H1 (cell line): ENCODE measurements around the gene ARHGEF38. TPM values are rescaled to one million over a fixed set of nuclear protein-coding genes. Genes with fewer than 3 reads are reported as not detected.
"Not testable (repeated sequence)": the region's sequence is repeated elsewhere in the genome, so short reads cannot be mapped to it uniquely, and the experiment has no call there.

Experiments used
- CTCF ChIA-PET: fragments of 300-600 bp; sonication (Branson Sonifier 250); formaldehyde crosslinking; loops from one replicate; lab custom pipeline; 2021; ENCODE audit not compliant: partially characterized antibody; lab: Charles Lee
- POLR2A ChIA-PET: fragments of 300-600 bp; sonication (Branson Sonifier 250); formaldehyde crosslinking; loops from one replicate; lab custom pipeline; 2021; ENCODE audit warnings: inconsistent platforms; ENCODE audit not compliant: partially characterized antibody; lab: Charles Lee
- DNase-seq, 2 experiments: peaks; one replicate each; pipeline versions ENCODE4 v3.0.0 to v3.0.0-alpha.2; 2010 to 2022; ENCODE audit warnings: low spot score in 2 of 2, low read depth in 1 of 2, mixed read lengths in 1 of 2
- FAIRE-seq: peaks from 2 replicates; lab custom pipeline; 2011; peaks lifted over from hg19 to GRCh38; lab: Jason Lieb, UNC
- H2AFZ ChIP-seq: 2 replicates; pipeline ENCODE4 v1.8.1; 2012; ENCODE audit warnings: low read length, inconsistent platforms
- H2AK5ac ChIP-seq: 2 replicates; pipeline ENCODE4 v1.6.1; 2013; ENCODE audit warnings: low read depth, low read length
- H2BK120ac ChIP-seq: replicated peaks from 2 replicates; pipeline ENCODE3; 2013; ENCODE audit warnings: low read depth, low read length, inconsistent platforms
- H2BK12ac ChIP-seq: 2 replicates; pipeline ENCODE4 v1.6.1; 2013; ENCODE audit warnings: low read depth, low read length
- H2BK15ac ChIP-seq: 2 replicates; pipeline ENCODE4 v1.6.1; 2013; ENCODE audit warnings: low read length
- H2BK20ac ChIP-seq: 2 replicates; pipeline ENCODE4 v1.6.1; 2013; ENCODE audit warnings: low read length
- H2BK5ac ChIP-seq: 2 replicates; pipeline ENCODE4 v1.6.1; 2013; ENCODE audit warnings: low read depth, low read length
- H3K14ac ChIP-seq: 2 replicates; pipeline ENCODE4 v1.6.1; 2013; ENCODE audit warnings: inconsistent platforms; ENCODE audit not compliant: insufficient read length
- H3K18ac ChIP-seq: 2 replicates; pipeline ENCODE4 v1.6.1; 2013; ENCODE audit warnings: low read length; ENCODE audit errors: extremely low read depth
- H3K23ac ChIP-seq: 2 replicates; pipeline ENCODE4 v1.6.1; 2013; ENCODE audit warnings: inconsistent platforms; ENCODE audit not compliant: insufficient read length
- H3K23me2 ChIP-seq: 2 replicates; pipeline ENCODE4 v1.6.1; 2013; ENCODE audit warnings: low read depth, low read length
- H3K27ac ChIP-seq: 2 replicates; pipeline ENCODE4 v1.6.1; 2011; ENCODE audit warnings: low read depth, low read length, inconsistent platforms
- H3K27me3 ChIP-seq, 4 experiments: replicated peaks in 1 of 4; 1 replicate in 1 of 4; 2 replicates in 3 of 4; pipeline versions ENCODE4 v1.6.1 to v1.8.1; 2011 to 2013; ENCODE audit warnings: low read length in 3 of 4, mild to moderate bottlenecking in 3 of 4, inconsistent platforms in 2 of 4, mixed read lengths in 2 of 4, moderate library complexity in 1 of 4; ENCODE audit not compliant: control insufficient read depth in 3 of 4, insufficient read depth in 3 of 4; ENCODE audit errors: extremely low read depth in 1 of 4
- H3K36me3 ChIP-seq, 4 experiments: 2 replicates each; pipeline versions ENCODE4 v1.6.1 to v1.8.1; 2011 to 2013; ENCODE audit warnings: mild to moderate bottlenecking in 4 of 4, low read length in 3 of 4, moderate library complexity in 2 of 4, control low read depth in 1 of 4, inconsistent platforms in 1 of 4; ENCODE audit not compliant: insufficient read depth in 4 of 4, control insufficient read depth in 2 of 4
- H3K4ac ChIP-seq: replicated peaks from 2 replicates; pipeline ENCODE3; 2013; ENCODE audit warnings: low read length, low read depth, mixed read lengths, inconsistent platforms; ENCODE audit not compliant: insufficient read length
- H3K4me1 ChIP-seq, 4 experiments: replicated peaks in 1 of 4; 1 replicate in 1 of 4; 2 replicates in 3 of 4; pipeline versions ENCODE4 v1.6.1 to v1.8.1; 2011 to 2013; ENCODE audit warnings: low read length in 3 of 4, inconsistent platforms in 2 of 4, mixed read lengths in 1 of 4; ENCODE audit not compliant: insufficient read depth in 4 of 4, control insufficient read depth in 3 of 4
- H3K4me2 ChIP-seq, 2 experiments: 2 replicates each; pipeline versions ENCODE4 v1.6.1 to v1.8.1; 2011 to 2013; ENCODE audit warnings: low read depth in 2 of 2, low read length in 2 of 2, control low read depth in 1 of 2, inconsistent platforms in 1 of 2, mild to moderate bottlenecking in 1 of 2; ENCODE audit not compliant: insufficient read depth in 1 of 2
- H3K4me3 ChIP-seq, 4 experiments: fragments of 200-600, 300-600 bp in 1 of 4; sonication (generic), shearing (Covaris generic), sonication (Bioruptor Twin) in 1 of 4; 2 replicates each; pipeline versions ENCODE4 v1.5.1 to v1.8.1; 2011 to 2016; ENCODE audit warnings: low read length in 4 of 4, low read depth in 3 of 4, control low read depth in 2 of 4, inconsistent platforms in 2 of 4, mild to moderate bottlenecking in 2 of 4, mixed read lengths in 1 of 4, moderate library complexity in 1 of 4; ENCODE audit not compliant: insufficient read depth in 2 of 4; ENCODE audit errors: extremely low read depth in 1 of 4
- H3K56ac ChIP-seq: replicated peaks from 2 replicates; pipeline ENCODE3; 2013; ENCODE audit warnings: low read depth, mild to moderate bottlenecking, mixed read lengths, low read length, inconsistent platforms; ENCODE audit not compliant: insufficient read length
- H3K79me1 ChIP-seq: 2 replicates; pipeline ENCODE4 v1.6.1; 2013; ENCODE audit warnings: low read depth, low read length, control low read depth
- H3K79me2 ChIP-seq, 2 experiments: 2 replicates each; pipeline versions ENCODE4 v1.6.1 to v1.8.1; 2012 to 2013; ENCODE audit warnings: low read length in 2 of 2, mild to moderate bottlenecking in 2 of 2, inconsistent platforms in 1 of 2; ENCODE audit not compliant: insufficient read depth in 2 of 2, control insufficient read depth in 1 of 2
- H3K9ac ChIP-seq, 4 experiments: replicated peaks in 1 of 4; 1 replicate in 1 of 4; 2 replicates in 3 of 4; pipeline versions ENCODE4 v1.6.1 to v1.8.1; 2011 to 2013; ENCODE audit warnings: low read depth in 3 of 4, low read length in 3 of 4, control low read depth in 2 of 4, mild to moderate bottlenecking in 2 of 4, moderate library complexity in 2 of 4, inconsistent platforms in 1 of 4; ENCODE audit errors: extremely low read depth in 1 of 4
- H3K9me3 ChIP-seq, 2 experiments: 2 replicates each; pipeline versions ENCODE4 v1.6.1 to v1.8.1; 2012 to 2013; ENCODE audit warnings: mild to moderate bottlenecking in 2 of 2, moderate library complexity in 2 of 2, control low read depth in 1 of 2, inconsistent platforms in 1 of 2, low read depth in 1 of 2, low read length in 1 of 2, mixed read lengths in 1 of 2; ENCODE audit not compliant: insufficient read depth in 2 of 2
- H4K20me1 ChIP-seq, 2 experiments: replicated peaks in 1 of 2; 2 replicates each; pipeline versions ENCODE3 to v1.8.1; 2011 to 2013; ENCODE audit warnings: inconsistent platforms in 2 of 2, low read length in 2 of 2, mild to moderate bottlenecking in 1 of 2; ENCODE audit not compliant: insufficient read depth in 2 of 2, control insufficient read depth in 1 of 2
- H4K5ac ChIP-seq: 2 replicates; pipeline ENCODE4 v1.6.1; 2013; ENCODE audit warnings: low read length, low read depth, mixed read lengths, inconsistent platforms; ENCODE audit not compliant: insufficient read length
- H4K8ac ChIP-seq: 2 replicates; pipeline ENCODE4 v1.8.0; 2013; ENCODE audit warnings: mild to moderate bottlenecking, moderate library complexity, low read length, inconsistent platforms; ENCODE audit not compliant: insufficient read depth; ENCODE audit errors: extremely low read depth
- H4K91ac ChIP-seq: replicated peaks from 2 replicates; pipeline ENCODE3; 2013; ENCODE audit warnings: low read length, mixed read lengths, inconsistent platforms; ENCODE audit not compliant: insufficient read length
- WGBS, 2 experiments: shearing (Covaris generic) in 1 of 2; methylation state at CpG; one replicate each; pipeline versions ENCODE4 v1.1.6 to v1.1.7; 2013 to 2015; ENCODE audit warnings: low lambda C conversion rate in 2 of 2, mixed read lengths in 2 of 2, inconsistent platforms in 1 of 2, low coverage in 1 of 2, missing lambda C conversion rate in 1 of 2; ENCODE audit not compliant: insufficient replicate concordance in 2 of 2, insufficient coverage in 1 of 2, insufficient read length in 1 of 2; ENCODE audit errors: extremely low coverage in 1 of 2, missing lambda C conversion rate in 1 of 2; 5-methylcytosine and 5-hydroxymethylcytosine counted together
- polyA plus RNA-seq, 7 experiments: library from polyadenylated mRNA; depleted of rRNA in 3 of 7; stranded (reverse) in 5 of 7; unstranded in 2 of 7; fragments of >200 nt in 5 of 7; fragments of 200-250 nt in 2 of 7; gene quantifications; 1 replicate in 5 of 7; 2 replicates in 1 of 7; 4 replicates in 1 of 7; pipeline versions ENCODE4 v1.2.1 to v1.2.3, GENCODE V29; 2011 to 2013; ENCODE audit warnings: missing spikeins in 2 of 7, mixed read lengths in 2 of 7
- total RNA-seq: library from RNA; stranded (reverse); fragmentation: NEBNext Ultra II Directional; extraction: Animal tissue kit (Norgen Biotek cat#: 25700); gene quantifications from 2 replicates; pipeline ENCODE4 v1.2.1, GENCODE V29; 2021

Gene ARHGEF38
- total and polyA plus RNA-seq, 2 of the 8 experiments (the other 6 are each of a cell fraction or from before 2014, with no cell fraction given), result not detected

DNA sequence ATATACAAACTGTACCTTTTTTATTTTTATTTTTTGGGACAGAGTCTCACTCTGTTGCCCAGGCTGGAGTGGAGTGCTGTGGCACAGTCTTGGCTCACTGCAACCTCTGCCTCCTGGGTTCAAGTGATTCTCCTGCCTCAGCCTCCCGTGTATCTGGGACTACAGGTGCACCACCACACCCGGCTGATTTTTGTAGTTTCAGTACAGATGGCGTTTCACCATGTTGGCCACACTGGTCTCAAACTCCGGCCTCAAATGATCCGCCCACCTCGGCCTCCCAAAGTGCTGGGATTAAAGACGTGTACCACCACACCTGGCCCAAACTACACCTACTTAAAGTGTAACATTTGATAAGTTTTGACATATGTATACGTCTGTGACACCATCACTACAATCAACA lies 143.4 kb downstream of the ARHGEF38 start:
- H4K8ac ChIP-seq, DNase-seq, H2AFZ ChIP-seq, H3K27ac ChIP-seq, H4K20me1 ChIP-seq, FAIRE-seq, H3K9me3 ChIP-seq, H3K79me1 ChIP-seq, H2BK20ac ChIP-seq, H3K14ac ChIP-seq, H2BK120ac ChIP-seq, POLR2A ChIA-PET, H4K91ac ChIP-seq, H3K9ac ChIP-seq, H3K36me3 ChIP-seq, H3K56ac ChIP-seq, H3K79me2 ChIP-seq, H3K4me3 ChIP-seq, H3K27me3 ChIP-seq, H2BK15ac ChIP-seq, H2AK5ac ChIP-seq, H2BK5ac ChIP-seq, H3K23me2 ChIP-seq, H3K23ac ChIP-seq, H3K4ac ChIP-seq, H3K4me2 ChIP-seq, H4K5ac ChIP-seq, H2BK12ac ChIP-seq, H3K18ac ChIP-seq, H3K4me1 ChIP-seq: not testable (repeated sequence)
- CTCF ChIA-PET, result interaction anchor here (0.6 to 1.0 kb wide), 2 partner anchors 11 to 143 kb away, joined by 3 read pairs; partner anchors contain the start of gene ARHGEF38
- 85% methylated on average over 8 of the region's 8 CpGs; no CpG with 5 or more reads in 1 of the 2 experiments for WGBS, 2 experiments
